Fibroblast of pulmonary artery (primary cell): Measurements from ENCODE around the gene GPR18.

ENCODE experiments used
- DNase-seq: peaks from one replicate; pipeline ENCODE4 v3.0.0-alpha.2; 2010; ENCODE audit warnings: low read depth
- H3K4me3 ChIP-seq: replicated peaks from 2 replicates; pipeline ENCODE4 v1.5.1; 2011; ENCODE audit warnings: low read depth, mild to moderate bottlenecking, control low read depth, low read length, moderate library complexity
- TF ChIP-seq, protein P1 (sequence below): IDR thresholded peaks from 2 replicates; pipeline ENCODE4 v1.5.1; 2011; ENCODE audit warnings: mild to moderate bottlenecking, control low read depth, low read length, inconsistent platforms; ENCODE audit errors: missing control alignments

GPR18 gene

GRCh38 chr13:99206873-99207272, 51.3 kb downstream of the GPR18 start:
- no peak for DNase-seq
- no peak overlapping the region for H3K4me3 ChIP-seq
- TF ChIP-seq, protein P1, sequence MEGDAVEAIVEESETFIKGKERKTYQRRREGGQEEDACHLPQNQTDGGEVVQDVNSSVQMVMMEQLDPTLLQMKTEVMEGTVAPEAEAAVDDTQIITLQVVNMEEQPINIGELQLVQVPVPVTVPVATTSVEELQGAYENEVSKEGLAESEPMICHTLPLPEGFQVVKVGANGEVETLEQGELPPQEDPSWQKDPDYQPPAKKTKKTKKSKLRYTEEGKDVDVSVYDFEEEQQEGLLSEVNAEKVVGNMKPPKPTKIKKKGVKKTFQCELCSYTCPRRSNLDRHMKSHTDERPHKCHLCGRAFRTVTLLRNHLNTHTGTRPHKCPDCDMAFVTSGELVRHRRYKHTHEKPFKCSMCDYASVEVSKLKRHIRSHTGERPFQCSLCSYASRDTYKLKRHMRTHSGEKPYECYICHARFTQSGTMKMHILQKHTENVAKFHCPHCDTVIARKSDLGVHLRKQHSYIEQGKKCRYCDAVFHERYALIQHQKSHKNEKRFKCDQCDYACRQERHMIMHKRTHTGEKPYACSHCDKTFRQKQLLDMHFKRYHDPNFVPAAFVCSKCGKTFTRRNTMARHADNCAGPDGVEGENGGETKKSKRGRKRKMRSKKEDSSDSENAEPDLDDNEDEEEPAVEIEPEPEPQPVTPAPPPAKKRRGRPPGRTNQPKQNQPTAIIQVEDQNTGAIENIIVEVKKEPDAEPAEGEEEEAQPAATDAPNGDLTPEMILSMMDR = no peak

- no peak for DNase-seq
- no peak overlapping the region for H3K4me3 ChIP-seq
- TF ChIP-seq, protein P1 = no peak
Observed at GRCh38 chr13:99206226-99206625, 52.0 kb downstream of the GPR18 start.

DNA sequence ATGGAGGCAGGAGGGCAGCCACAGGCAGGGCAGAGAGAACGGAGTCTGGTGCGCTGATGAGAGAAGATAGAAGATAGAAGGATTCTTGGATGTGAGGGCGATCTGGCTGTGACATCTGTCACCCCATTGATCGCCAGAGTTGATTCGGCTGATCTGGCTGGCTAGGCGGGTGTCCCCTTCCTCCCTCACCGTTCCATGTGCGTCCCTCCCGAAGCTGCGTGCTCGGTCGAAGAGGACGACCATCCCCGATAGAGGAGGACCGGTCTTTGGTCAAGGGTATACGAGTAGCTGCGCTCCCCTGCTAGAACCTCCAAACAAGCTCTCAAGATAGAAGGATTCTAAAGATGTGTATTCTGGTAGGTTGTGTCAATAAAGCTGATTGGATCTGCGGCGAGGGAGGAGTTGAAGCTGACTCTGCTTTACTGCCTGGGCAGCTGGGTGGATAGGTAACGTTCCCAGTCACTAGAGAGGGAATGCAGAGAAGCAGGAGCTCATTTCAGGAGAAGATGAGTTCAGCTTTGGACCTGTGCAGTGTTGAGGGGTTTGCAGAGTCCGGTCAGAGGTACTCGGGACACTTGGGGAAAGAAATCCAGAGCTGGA, 52.5 kb downstream of the GPR18 start:
- no peak overlapping the region for H3K4me3 ChIP-seq
- DNase-seq = no peak
- TF ChIP-seq, protein P1 = no peak
